Endothelial cell (in vitro differentiated cells): ENCODE results near the gene ATP2A3. TPM values are rescaled to one million over a fixed set of nuclear protein-coding genes. Genes with fewer than 3 reads are reported as not detected.

Experiments
- DNase-seq: peaks from one replicate; pipeline ENCODE4 v3.0.0; 2021; ENCODE audit warnings: low spot score
- H3K27ac Mint-ChIP-seq: one replicate; pipeline ENCODE4 v1.8.0; 2021; ENCODE audit warnings: mixed read lengths, inconsistent platforms; ENCODE audit not compliant: unreplicated experiment
- H3K27me3 Mint-ChIP-seq: one replicate; pipeline ENCODE4 v1.8.0; 2021; ENCODE audit warnings: mild to moderate bottlenecking, moderate library complexity, mixed read lengths, inconsistent platforms; ENCODE audit not compliant: unreplicated experiment
- H3K36me3 Mint-ChIP-seq: one replicate; pipeline ENCODE4 v1.8.0; 2021; ENCODE audit warnings: mild to moderate bottlenecking, low read depth, mixed read lengths, inconsistent platforms; ENCODE audit not compliant: unreplicated experiment
- H3K4me1 Mint-ChIP-seq: one replicate; pipeline ENCODE4 v1.8.0; 2021; ENCODE audit warnings: mild to moderate bottlenecking, mixed read lengths, inconsistent platforms; ENCODE audit not compliant: unreplicated experiment
- H3K4me3 Mint-ChIP-seq: one replicate; pipeline ENCODE4 v1.8.0; 2021; ENCODE audit warnings: mild to moderate bottlenecking, mixed read lengths, inconsistent platforms; ENCODE audit not compliant: unreplicated experiment
- H3K9me3 Mint-ChIP-seq: one replicate; pipeline ENCODE4 v1.8.0; 2021; ENCODE audit warnings: mixed read lengths, inconsistent platforms; ENCODE audit not compliant: unreplicated experiment
- CTCF ChIP-seq: fragments of 200-600 bp; sonication (generic); IDR thresholded peaks from one replicate; pipeline ENCODE4 v1.5.0; 2021; ENCODE audit warnings: antibody characterized with exemption; ENCODE audit not compliant: unreplicated experiment
- total RNA-seq: library from RNA; stranded (reverse); fragmentation: NEBNext Ultra II Directional; extraction: Animal tissue kit (Norgen Biotek cat#: 25700); gene quantifications from one replicate; pipeline ENCODE4 v1.2.1, GENCODE V29; 2021; ENCODE audit not compliant: unreplicated experiment

The ATP2A3 gene
- total RNA-seq, 1 donor from 2014 or later: 116 TPM

GRCh38 chr17:3917391-3917931 lies 46.8 kb downstream of the ATP2A3 start:
- Mint-ChIP-seq H3K9me3 (no peaks in the 10 kb centered on the region), H3K4me3 (no peak overlapping the region), H3K36me3 (no peaks in the 10 kb centered on the region), H3K4me1 (no peaks in the 10 kb centered on the region), H3K27ac (no peak overlapping the region), H3K27me3 (peaks cover 5% of the 10 kb centered on the region)
- TF ChIP-seq CTCF: no peak
- no peak for DNase-seq

GRCh38 chr17:3916825-3917224 lies 47.4 kb downstream of the ATP2A3 start:
- Mint-ChIP-seq H3K27me3 (peaks cover 3% of the 10 kb centered on the region), H3K36me3 (no peaks in the 10 kb centered on the region), H3K27ac (no peak overlapping the region)

GRCh38 chr17:3915995-3916696 lies 48.1 kb downstream of the ATP2A3 start, which contains the start of gene P2RX1:
Gene P2RX1, minus strand, starts transcription at chr17:3916465. Its CDS starts 240 bp downstream, at chr17:3916225.
- Mint-ChIP-seq H3K36me3 (no peaks in the 10 kb centered on the region), H3K9me3 (no peaks in the 10 kb centered on the region), H3K27me3 (peaks cover 3% of the 10 kb centered on the region), H3K27ac (no peak within 1 kb of the TSS), H3K4me1 (no peaks in the 10 kb centered on the region), H3K4me3 (no peak within 1 kb of the TSS)
- no peak for TF ChIP-seq CTCF
- DNase-seq: no peak

More at GRCh38 chr17:3916825-3917224, 47.4 kb downstream of the ATP2A3 start:
- no peak for TF ChIP-seq CTCF
- no peak overlapping the region for H3K4me3 Mint-ChIP-seq
- no peaks in the 10 kb centered on the region for H3K4me1 Mint-ChIP-seq
- no peak for DNase-seq
- H3K9me3 Mint-ChIP-seq: no peaks in the 10 kb centered on the region

GRCh38 chr17:3915581-3915994 lies 48.6 kb downstream of the ATP2A3 start:
- H3K4me1 Mint-ChIP-seq: no peaks in the 10 kb centered on the region
- H3K9me3 Mint-ChIP-seq: no peaks in the 10 kb centered on the region
- TF ChIP-seq CTCF: no peak
- H3K27me3 Mint-ChIP-seq: peaks cover 3% of the 10 kb centered on the region
- no peak overlapping the region for H3K4me3 Mint-ChIP-seq
- no peaks in the 10 kb centered on the region for H3K36me3 Mint-ChIP-seq
- no peak for DNase-seq
- H3K27ac Mint-ChIP-seq: no peak overlapping the region

GRCh38 chr17:3914312-3914670 lies 49.9 kb downstream of the ATP2A3 start:
- no peak overlapping the region for H3K27ac Mint-ChIP-seq
- TF ChIP-seq CTCF: no peak
- H3K4me1 Mint-ChIP-seq: no peaks in the 10 kb centered on the region
- peaks cover 3% of the 10 kb centered on the region for H3K27me3 Mint-ChIP-seq
- DNase-seq: no peak
- H3K4me3 Mint-ChIP-seq: no peak overlapping the region
- H3K36me3 Mint-ChIP-seq: no peaks in the 10 kb centered on the region
- no peaks in the 10 kb centered on the region for H3K9me3 Mint-ChIP-seq
